Mucosa of stomach (tissue), 1 donor: Measurements from ENCODE around the gene PGF.

Experiments
- H3K27me3 ChIP-seq: one replicate; pipeline ENCODE4 v1.7.0; 2013; ENCODE audit warnings: mild to moderate bottlenecking, low read length; ENCODE audit not compliant: control insufficient read depth, insufficient read depth
- H3K36me3 ChIP-seq: one replicate; pipeline ENCODE4 v1.7.0; 2013; ENCODE audit warnings: low read length; ENCODE audit not compliant: control insufficient read depth, insufficient read depth
- H3K4me1 ChIP-seq: one replicate; pipeline ENCODE4 v1.7.0; 2013; ENCODE audit warnings: mild to moderate bottlenecking, low read length; ENCODE audit not compliant: control insufficient read depth, insufficient read depth
- H3K4me3 ChIP-seq: one replicate; pipeline ENCODE4 v1.7.0; 2013; ENCODE audit warnings: low read length
- H3K9ac ChIP-seq: one replicate; pipeline ENCODE4 v1.7.0; 2013; ENCODE audit warnings: mild to moderate bottlenecking, low read length, moderate library complexity
- H3K9me3 ChIP-seq: one replicate; pipeline ENCODE4 v1.7.0; 2013; ENCODE audit warnings: mild to moderate bottlenecking, low read length, moderate library complexity; ENCODE audit not compliant: control insufficient read depth
- donor health status: Pancreatic carcinoma.

Gene PGF

DNA sequence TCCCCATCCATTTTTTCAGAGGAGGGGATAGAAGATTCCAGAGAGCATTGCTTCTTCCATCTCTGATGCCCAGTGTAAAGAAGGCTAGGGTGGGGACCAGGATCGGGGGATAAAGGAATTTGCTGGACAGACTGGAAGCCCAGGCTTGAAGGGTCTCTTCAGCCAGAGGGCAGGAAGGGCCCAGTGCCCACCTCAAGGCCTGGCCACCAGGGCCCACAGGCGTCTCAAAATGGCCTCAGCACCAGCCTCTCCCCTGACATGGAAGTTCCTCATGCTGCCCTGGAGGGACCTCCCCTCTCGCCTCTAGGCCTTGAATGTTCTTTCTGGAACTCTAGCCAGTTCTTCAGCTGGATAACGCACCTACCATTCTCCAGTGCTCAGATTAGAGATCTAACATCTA is 35.1 kb downstream of the PGF start:
- Histone ChIP-seq H3K4me3 (no peak overlapping the region), H3K9me3 (no peaks in the 10 kb centered on the region), H3K27me3 (peaks cover 4% of the 10 kb centered on the region), H3K9ac (no peak overlapping the region), H3K36me3 (no peaks in the 10 kb centered on the region), H3K4me1 (peaks cover 7% of the 10 kb centered on the region)

DNA sequence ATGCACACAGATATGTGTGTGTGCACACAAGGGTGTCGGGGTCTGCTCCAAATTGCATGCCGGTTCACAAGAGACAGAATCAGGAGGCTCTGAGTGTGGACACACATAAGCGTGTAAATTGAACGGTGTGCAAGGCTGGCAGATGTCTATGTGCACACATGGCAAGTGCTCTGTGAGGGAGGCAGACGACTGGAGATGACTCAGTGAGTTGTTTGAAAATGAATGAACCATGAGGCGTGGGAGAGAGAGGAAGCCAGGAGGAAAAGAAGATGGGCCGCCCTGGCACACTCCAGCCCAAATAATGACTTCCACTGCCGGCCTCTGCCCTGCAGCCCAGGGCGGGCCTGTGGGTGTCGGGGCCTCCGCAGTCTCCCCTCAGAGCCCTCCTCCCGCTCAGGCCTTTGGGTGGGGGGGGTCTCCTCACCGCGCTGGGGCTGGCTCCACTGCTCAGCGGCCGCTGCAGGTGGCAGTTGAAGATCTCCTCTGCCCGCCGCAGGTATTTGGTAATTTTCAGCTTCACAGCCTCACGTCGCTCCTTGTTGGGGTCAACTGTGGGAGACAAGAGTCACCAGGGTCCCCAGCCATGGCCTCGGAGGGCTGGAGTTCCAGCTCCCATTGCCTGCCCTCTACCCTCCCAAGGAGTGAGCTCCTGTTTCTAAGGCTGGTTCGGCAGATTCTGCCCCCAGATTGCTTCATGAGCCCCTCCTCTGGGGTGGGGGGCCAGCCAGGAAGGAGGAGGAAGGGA is 35.8 kb downstream of the PGF start:
- Histone ChIP-seq H3K4me1 (peaks cover 7% of the 10 kb centered on the region), H3K27me3 (peaks cover 4% of the 10 kb centered on the region), H3K9ac (no peak overlapping the region), H3K4me3 (no peak overlapping the region), H3K9me3 (no peaks in the 10 kb centered on the region), H3K36me3 (no peaks in the 10 kb centered on the region)

- Histone ChIP-seq H3K9ac (no peak overlapping the region), H3K4me1 (peaks cover 7% of the 10 kb centered on the region), H3K27me3 (peaks cover 4% of the 10 kb centered on the region), H3K9me3 (no peaks in the 10 kb centered on the region), H3K4me3 (no peak overlapping the region), H3K36me3 (no peaks in the 10 kb centered on the region)
Measured at GRCh38 chr14:74918380-74918779, 37.0 kb downstream of the PGF start.

DNA sequence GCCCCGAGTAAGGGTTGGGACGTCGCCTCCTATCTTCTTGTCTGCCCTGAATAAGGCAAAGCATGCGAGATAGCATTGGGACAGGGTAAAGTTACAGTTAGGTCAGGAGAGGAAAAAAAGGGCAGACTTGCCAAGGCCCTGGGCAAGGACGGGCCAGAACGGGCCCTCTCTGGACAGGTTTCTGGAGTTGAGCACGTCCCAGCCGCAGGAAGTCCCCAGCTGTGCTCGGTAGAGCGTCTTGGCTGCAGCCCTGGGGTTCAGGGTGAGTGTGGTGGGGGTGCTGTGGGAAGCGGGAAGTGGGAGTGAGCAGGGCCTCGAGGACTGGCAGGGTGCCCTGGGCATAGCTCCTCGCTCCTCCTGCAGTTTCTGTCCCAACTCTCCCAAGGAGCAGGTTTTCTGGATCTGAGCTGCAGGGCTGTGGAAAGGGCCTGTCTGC is 37.7 kb downstream of the PGF start:
- H3K4me3 ChIP-seq = no peak overlapping the region
- peaks cover 6% of the 10 kb centered on the region for H3K4me1 ChIP-seq
- no peaks in the 10 kb centered on the region for H3K9me3 ChIP-seq
- no peaks in the 10 kb centered on the region for H3K36me3 ChIP-seq
- no peak overlapping the region for H3K9ac ChIP-seq
- peaks cover 4% of the 10 kb centered on the region for H3K27me3 ChIP-seq

DNA sequence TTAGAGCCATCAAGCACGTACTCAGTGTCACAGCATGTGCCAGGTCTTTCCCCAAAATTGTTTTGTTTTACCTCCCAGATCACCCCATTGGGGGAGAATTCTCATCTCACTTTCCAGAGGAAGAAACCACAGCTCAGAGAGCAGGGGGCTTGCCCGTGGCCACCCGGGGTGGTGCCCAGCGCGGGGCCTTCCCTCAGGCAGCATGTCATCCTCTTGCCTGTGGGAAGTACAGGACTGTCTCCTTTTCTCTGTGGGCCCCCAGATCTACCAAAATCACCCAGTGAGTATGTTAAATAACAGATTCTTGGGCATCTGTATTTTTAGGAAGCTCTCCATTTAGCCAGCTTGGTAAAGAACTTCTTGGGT is 38.2 kb downstream of the PGF start:
- peaks cover under 1% of the 10 kb centered on the region for H3K27me3 ChIP-seq
- no peaks in the 10 kb centered on the region for H3K36me3 ChIP-seq
- peaks cover under 1% of the 10 kb centered on the region for H3K4me1 ChIP-seq
- H3K4me3 ChIP-seq = no peak overlapping the region
- H3K9ac ChIP-seq = no peak overlapping the region
- no peaks in the 10 kb centered on the region for H3K9me3 ChIP-seq

- Histone ChIP-seq H3K4me3 (no peak overlapping the region), H3K4me1 (no peaks in the 10 kb centered on the region), H3K9me3 (no peaks in the 10 kb centered on the region), H3K9ac (no peak overlapping the region), H3K27me3 (no peaks in the 10 kb centered on the region), H3K36me3 (no peaks in the 10 kb centered on the region)
Measured at GRCh38 chr14:74915826-74916225, 39.6 kb downstream of the PGF start.

- H3K36me3 ChIP-seq = no peaks in the 10 kb centered on the region
- no peak overlapping the region for H3K9ac ChIP-seq
- no peaks in the 10 kb centered on the region for H3K27me3 ChIP-seq
- no peak overlapping the region for H3K4me3 ChIP-seq
- no peaks in the 10 kb centered on the region for H3K4me1 ChIP-seq
- no peaks in the 10 kb centered on the region for H3K9me3 ChIP-seq
Measured at GRCh38 chr14:74915426-74915825, 40.0 kb downstream of the PGF start.

- no peak overlapping the region for H3K9ac ChIP-seq
- no peaks in the 10 kb centered on the region for H3K4me1 ChIP-seq
- H3K36me3 ChIP-seq = no peaks in the 10 kb centered on the region
- H3K27me3 ChIP-seq = no peaks in the 10 kb centered on the region
- no peaks in the 10 kb centered on the region for H3K9me3 ChIP-seq
- no peak overlapping the region for H3K4me3 ChIP-seq
Measured at GRCh38 chr14:74913986-74914573, 41.3 kb downstream of the PGF start.

- H3K9ac ChIP-seq = no peak overlapping the region
- H3K9me3 ChIP-seq = no peaks in the 10 kb centered on the region
- no peaks in the 10 kb centered on the region for H3K36me3 ChIP-seq
- no peaks in the 10 kb centered on the region for H3K4me1 ChIP-seq
- no peaks in the 10 kb centered on the region for H3K27me3 ChIP-seq
- H3K4me3 ChIP-seq = no peak overlapping the region
Measured at GRCh38 chr14:74913393-74913910, 41.9 kb downstream of the PGF start.

- H3K4me1 ChIP-seq = no peaks in the 10 kb centered on the region
Measured at GRCh38 chr14:74912801-74913200, 42.6 kb downstream of the PGF start.

GRCh38 chr14:74912111-74912510 is 43.3 kb downstream of the PGF start:
- no peaks in the 10 kb centered on the region for H3K9me3 ChIP-seq
- no peak overlapping the region for H3K9ac ChIP-seq
- H3K4me3 ChIP-seq = no peak overlapping the region
- H3K36me3 ChIP-seq = no peaks in the 10 kb centered on the region
- H3K4me1 ChIP-seq = peaks cover 4% of the 10 kb centered on the region
- H3K27me3 ChIP-seq = no peaks in the 10 kb centered on the region

More at GRCh38 chr14:74912801-74913200, 42.6 kb downstream of the PGF start:
- no peaks in the 10 kb centered on the region for H3K9me3 ChIP-seq
- no peak overlapping the region for H3K4me3 ChIP-seq
- H3K36me3 ChIP-seq = no peaks in the 10 kb centered on the region
- no peaks in the 10 kb centered on the region for H3K27me3 ChIP-seq
- no peak overlapping the region for H3K9ac ChIP-seq

DNA sequence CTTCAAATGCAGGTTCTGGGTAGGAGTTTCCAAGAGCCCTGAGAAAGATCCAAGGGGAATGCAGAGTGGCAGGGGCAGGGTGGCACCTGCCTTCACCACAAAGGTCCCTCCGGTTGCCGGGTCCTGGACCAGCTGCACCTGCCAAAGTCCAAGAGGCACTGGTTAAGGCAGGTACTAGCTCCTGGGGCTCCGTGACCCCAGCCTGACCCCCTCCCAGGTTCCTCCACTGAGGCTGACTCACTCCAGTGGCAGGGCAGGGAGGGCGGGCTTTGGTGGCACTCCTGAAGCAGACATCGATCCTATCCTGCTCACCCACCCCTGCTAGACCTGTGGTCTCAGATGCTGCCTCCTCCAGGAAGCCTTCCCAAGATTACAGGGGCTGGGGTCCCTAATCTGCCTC is 43.7 kb downstream of the PGF start:
- H3K9ac ChIP-seq = no peak overlapping the region
- peaks cover 4% of the 10 kb centered on the region for H3K4me1 ChIP-seq
- no peaks in the 10 kb centered on the region for H3K9me3 ChIP-seq
- no peaks in the 10 kb centered on the region for H3K27me3 ChIP-seq
- no peaks in the 10 kb centered on the region for H3K36me3 ChIP-seq
- no peak overlapping the region for H3K4me3 ChIP-seq
